Testis (tissue), 3 donors: ENCODE results near the gene SLN. TPM values are rescaled to one million over a fixed set of nuclear protein-coding genes. Genes with fewer than 3 reads are reported as not detected.
A peak's percentile ranks its signal among the peaks of the same experiment; 100 is the strongest.

Source experiments
- DNase-seq: peaks from one replicate; pipeline ENCODE4 v3.0.0-alpha.2; 2019
- H3K27ac ChIP-seq, 2 donors: fragments of 200-600 bp; sonication (generic); one replicate each; pipeline ENCODE4 v1.5.1; 2019
- H3K27me3 ChIP-seq: fragments of 200-600 bp; sonication (generic); one replicate; pipeline ENCODE4 v1.5.1; 2019
- H3K36me3 ChIP-seq: fragments of 200-600 bp; sonication (generic); one replicate; pipeline ENCODE4 v1.5.1; 2017; ENCODE audit warnings: low read depth; ENCODE audit errors: missing control alignments
- H3K4me1 ChIP-seq: fragments of 200-600 bp; sonication (generic); one replicate; pipeline ENCODE4 v1.5.1; 2019
- H3K4me3 ChIP-seq, 2 donors: fragments of 200-600 bp; sonication (generic); one replicate each; pipeline ENCODE4 v1.5.1; 2017 to 2019
- H3K9me3 ChIP-seq: fragments of 200-600 bp; sonication (generic); one replicate; pipeline ENCODE4 v1.5.1; 2017
- CTCF ChIP-seq, 3 experiments: fragments of 450-650 bp in 2 of 3; fragments of 200-600 bp in 1 of 3; sonication (generic) in 1 of 3; IDR thresholded peaks; one replicate each; pipeline ENCODE4 v1.5.1; 2016 to 2019; ENCODE audit warnings: antibody characterized with exemption in 3 of 3, mild to moderate bottlenecking in 2 of 3, moderate library complexity in 1 of 3
- POLR2A ChIP-seq: fragments of 450-650 bp; IDR thresholded peaks from one replicate; pipeline ENCODE4 v1.6.1; 2017; ENCODE audit warnings: antibody characterized with exemption, mild to moderate bottlenecking, moderate library complexity
- WGBS, 2 donors: methylation state at CpG; one replicate each; pipeline ENCODE4 v1.1.5; 2018; 5-methylcytosine and 5-hydroxymethylcytosine counted together
- intact Hi-C: fragments of 100-400 bp; cut with DNase I; formaldehyde crosslinking; loops from one replicate; pipeline ENCODE4 v1.15.1; 2023; ENCODE audit warnings: low total_unique reads
- polyA plus RNA-seq: library from polyadenylated mRNA; stranded (reverse); fragments of 350-450 nt; fragmentation: Illumina TruSeq; extraction: RNeasy Lipid Tissue Mini Kit (QIAGEN cat#74804); gene quantifications from one replicate; pipeline ENCODE4 v1.2.3, GENCODE V29; 2014; ENCODE audit warnings: low read depth, low replicate concordance; ENCODE audit not compliant: insufficient read depth
- total RNA-seq, 2 donors: library from RNA; depleted of rRNA; stranded (reverse); fragments of >200 nt; gene quantifications; one replicate each; pipeline ENCODE4 v1.2.3, GENCODE V29; 2016

The SLN gene
- total and polyA plus RNA-seq, 3 donors from 2014 or later = 31.6 TPM; not detected in 2

- no peaks in the 10 kb centered on the region for H3K4me1 ChIP-seq
- no peaks in the 10 kb centered on the region for H3K36me3 ChIP-seq
- intact Hi-C loops = loop anchor here (5.0 kb wide), 1 partner anchor 114 kb away; no protein-coding TSS in a partner anchor
- TF ChIP-seq POLR2A (no peak), CTCF (IDR thresholded peaks at IDR 0.05) (no peak)
- H3K9me3 ChIP-seq = no peaks in the 10 kb centered on the region
- H3K4me3 ChIP-seq = no peak overlapping the region
- no peak for DNase-seq
- H3K27me3 ChIP-seq = no peaks in the 10 kb centered on the region
- no peak overlapping the region for H3K27ac ChIP-seq
- 25 to 42% methylated on average over 3 of the region's 3 CpGs for WGBS, 2 donors
Observed at GRCh38 chr11:107691000-107691750, 20.7 kb downstream of the SLN start.

- no peak overlapping the region for H3K4me3 ChIP-seq
- no peak overlapping the region for H3K27ac ChIP-seq
- intact Hi-C loops = loop anchor here (5.0 kb wide), 1 partner anchor 112 kb away; no protein-coding TSS in a partner anchor
- TF ChIP-seq CTCF (IDR thresholded peaks at IDR 0.05) = peak; percentile 37 to 62 (median 44)
- TF ChIP-seq POLR2A = no peak
- 61 to 62% methylated on average over 11 of the region's 11 CpGs for WGBS, 2 donors
- H3K9me3 ChIP-seq = no peaks in the 10 kb centered on the region
- H3K4me1 ChIP-seq = no peaks in the 10 kb centered on the region
- no peaks in the 10 kb centered on the region for H3K36me3 ChIP-seq
- H3K27me3 ChIP-seq = no peaks in the 10 kb centered on the region
- peak; percentile 90 for DNase-seq
Observed at GRCh38 chr11:107689317-107690202, 22.3 kb downstream of the SLN start.

- TF ChIP-seq CTCF (IDR thresholded peaks at IDR 0.05) (no peak), POLR2A (no peak)
- H3K9me3 ChIP-seq = no peaks in the 10 kb centered on the region
- H3K27ac ChIP-seq = no peak overlapping the region
- intact Hi-C loops = no loop called here
- H3K4me1 ChIP-seq = no peaks in the 10 kb centered on the region
- WGBS, 2 donors = 69 to 72% methylated on average over 5 to 6 of the region's 6 CpGs
- no peaks in the 10 kb centered on the region for H3K36me3 ChIP-seq
- no peak for DNase-seq
- H3K4me3 ChIP-seq = no peak overlapping the region
- H3K27me3 ChIP-seq = no peaks in the 10 kb centered on the region
Observed at GRCh38 chr11:107688322-107688918, 23.4 kb downstream of the SLN start.

GRCh38 chr11:107683807-107684206, 28.0 kb downstream of the SLN start:
- H3K27ac ChIP-seq = no peak overlapping the region
- intact Hi-C loops = no loop called here
- H3K9me3 ChIP-seq = no peaks in the 10 kb centered on the region
- no peak for TF ChIP-seq POLR2A
- TF ChIP-seq CTCF (IDR thresholded peaks at IDR 0.05) = peak in 2 of 3 experiments; percentile 25 to 39
- H3K27me3 ChIP-seq = no peaks in the 10 kb centered on the region
- H3K36me3 ChIP-seq = no peaks in the 10 kb centered on the region
- H3K4me1 ChIP-seq = no peaks in the 10 kb centered on the region
- no peak for DNase-seq
- 97% methylated on average over 2 of the region's 2 CpGs for WGBS, 2 donors
- no peak overlapping the region for H3K4me3 ChIP-seq
